Keratinocyte (primary cell): ENCODE measurements around the gene MAOA. TPM values are rescaled to one million over a fixed set of nuclear protein-coding genes. Genes with fewer than 3 reads are reported as not detected.

Experiments
- DNase-seq: peaks from one replicate; pipeline ENCODE4 v3.0.0-alpha.2; 2011; ENCODE audit warnings: low read depth, missing footprints, low spot score
- FAIRE-seq: peaks from 2 replicates; lab custom pipeline; 2011; peaks lifted over from hg19 to GRCh38; lab: Jason Lieb, UNC
- H2AFZ ChIP-seq: 2 replicates; pipeline ENCODE4 v1.6.0; 2012; ENCODE audit warnings: low read length, control low read depth, inconsistent platforms; ENCODE audit not compliant: control insufficient read depth
- H3K27ac ChIP-seq: 2 replicates; pipeline ENCODE4 v1.5.1; 2011; ENCODE audit warnings: low read length; ENCODE audit not compliant: control insufficient read depth, insufficient read depth
- H3K27me3 ChIP-seq: 3 replicates; pipeline ENCODE4 v1.6.0; 2011; ENCODE audit warnings: low read length; ENCODE audit not compliant: control insufficient read depth, insufficient read depth; ENCODE audit errors: extremely low read depth
- H3K36me3 ChIP-seq, 2 experiments: 2 replicates in 1 of 2; 3 replicates in 1 of 2; pipeline ENCODE4 v1.5.1; 2011; ENCODE audit warnings: low read length in 2 of 2, mild to moderate bottlenecking in 1 of 2; ENCODE audit not compliant: control insufficient read depth in 2 of 2, insufficient read depth in 2 of 2; ENCODE audit errors: extremely low read depth in 1 of 2
- H3K4me1 ChIP-seq: 3 replicates; pipeline ENCODE4 v1.5.1; 2011; ENCODE audit warnings: low read length; ENCODE audit not compliant: control insufficient read depth, insufficient read depth; ENCODE audit errors: extremely low read depth
- H3K4me2 ChIP-seq: 3 replicates; pipeline ENCODE4 v1.6.0; 2011; ENCODE audit warnings: low read depth, low read length; ENCODE audit not compliant: control insufficient read depth, insufficient read depth; ENCODE audit errors: extremely low read depth
- H3K4me3 ChIP-seq, 3 experiments: fragments of 200-600 bp in 1 of 3; sonication (generic) in 1 of 3; 2 replicates in 2 of 3; 3 replicates in 1 of 3; pipeline ENCODE4 v1.5.1; 2011 to 2016; ENCODE audit warnings: low read length in 3 of 3, mild to moderate bottlenecking in 3 of 3, control low read depth in 2 of 3, inconsistent platforms in 1 of 3, low read depth in 1 of 3, mixed read lengths in 1 of 3, mixed run types in 1 of 3, moderate library complexity in 1 of 3; ENCODE audit not compliant: control insufficient read depth in 2 of 3, insufficient read depth in 2 of 3; ENCODE audit errors: extremely low read depth in 1 of 3
- H3K79me2 ChIP-seq: 2 replicates; pipeline ENCODE4 v1.6.0; 2012; ENCODE audit warnings: low read length; ENCODE audit not compliant: control insufficient read depth, insufficient read depth
- H3K9ac ChIP-seq: 3 replicates; pipeline ENCODE4 v1.6.0; 2011; ENCODE audit warnings: low read length; ENCODE audit not compliant: control insufficient read depth, insufficient read depth; ENCODE audit errors: extremely low read depth
- H3K9me1 ChIP-seq: 3 replicates; pipeline ENCODE4 v1.6.0; 2011; ENCODE audit warnings: low read length; ENCODE audit not compliant: control insufficient read depth, insufficient read depth; ENCODE audit errors: extremely low read depth
- H3K9me3 ChIP-seq: 2 replicates; pipeline ENCODE4 v1.5.1; 2012; ENCODE audit warnings: low read depth, low read length; ENCODE audit not compliant: control insufficient read depth
- H4K20me1 ChIP-seq: 3 replicates; pipeline ENCODE4 v1.6.0; 2011; ENCODE audit warnings: low read length; ENCODE audit not compliant: control insufficient read depth, insufficient read depth; ENCODE audit errors: extremely low read depth
- EZH2 ChIP-seq: IDR thresholded peaks from one replicate; pipeline ENCODE4 v1.6.1; 2012; ENCODE audit warnings: inconsistent platforms, mild to moderate bottlenecking, low read length, moderate library complexity
- dilution Hi-C: fragments of 300-500 bp; cut with MboI; formaldehyde crosslinking; loops from one replicate; pipeline ENCODE4 v1.7.0; 2020; ENCODE audit warnings: low sequenced_read_pairs; ENCODE audit not compliant: extremely low pct_ligation_motif_present
- polyA minus RNA-seq, 3 experiments: library from RNA; depleted of rRNA, polyadenylated mRNA; stranded (reverse); fragments of >200 nt; gene quantifications; 1 replicate in 1 of 3; 2 replicates in 1 of 3; 3 replicates in 1 of 3; pipeline ENCODE4 v1.2.3, GENCODE V29; 2011
- polyA plus RNA-seq, 5 experiments: library from polyadenylated mRNA; depleted of rRNA in 3 of 5; stranded (reverse) in 3 of 5; stranded (forward) in 1 of 5; unstranded in 1 of 5; fragments of >200 nt; gene quantifications; 1 replicate in 1 of 5; 2 replicates in 3 of 5; 3 replicates in 1 of 5; pipeline versions ENCODE4 v1.2.1 to v1.2.3, GENCODE V29; 2011 to 2012; ENCODE audit warnings: missing spikeins in 2 of 5, low read depth in 1 of 5, low replicate concordance in 1 of 5
- TF ChIP-seq, protein P1 (sequence below), 3 experiments: IDR thresholded peaks in 1 of 3; conservative IDR thresholded peaks in 1 of 3; optimal IDR thresholded peaks in 1 of 3; 2 replicates in 2 of 3; 3 replicates in 1 of 3; pipeline versions ENCODE3 to v1.5.1; 2011; ENCODE audit warnings: low read length in 3 of 3, mild to moderate bottlenecking in 3 of 3, moderate library complexity in 2 of 3, control low read depth in 1 of 3, inconsistent platforms in 1 of 3; ENCODE audit not compliant: insufficient read depth in 2 of 3; ENCODE audit errors: extremely low read depth in 1 of 3

The MAOA gene
- polyA plus RNA-seq (49.4 to 69.7 TPM (median 63.2 TPM) in 3 replicates), polyA minus RNA-seq (24.3 to 113 TPM (median 89.0 TPM) in 3 replicates)
- 37.8 TPM for polyA plus RNA-seq (2011; ENCODE audit: low read depth)
- polyA plus RNA-seq (2011; cell fraction: cytosol; rRNA removed) = 50.1 and 74.1 TPM in 2 replicates
- 49.4 and 56.3 TPM in 2 replicates for polyA plus RNA-seq (2011; cell fraction: nucleus; rRNA removed)
- polyA plus RNA-seq (2012; ENCODE audit: low replicate concordance) = 40.7 and 57.5 TPM in 2 replicates
- 54.1 TPM for polyA minus RNA-seq (2011; cell fraction: cytosol; rRNA and poly(A)+ RNA removed)
- 32.5 and 63.0 TPM in 2 replicates for polyA minus RNA-seq (2011; cell fraction: nucleus; rRNA and poly(A)+ RNA removed)

DNA sequence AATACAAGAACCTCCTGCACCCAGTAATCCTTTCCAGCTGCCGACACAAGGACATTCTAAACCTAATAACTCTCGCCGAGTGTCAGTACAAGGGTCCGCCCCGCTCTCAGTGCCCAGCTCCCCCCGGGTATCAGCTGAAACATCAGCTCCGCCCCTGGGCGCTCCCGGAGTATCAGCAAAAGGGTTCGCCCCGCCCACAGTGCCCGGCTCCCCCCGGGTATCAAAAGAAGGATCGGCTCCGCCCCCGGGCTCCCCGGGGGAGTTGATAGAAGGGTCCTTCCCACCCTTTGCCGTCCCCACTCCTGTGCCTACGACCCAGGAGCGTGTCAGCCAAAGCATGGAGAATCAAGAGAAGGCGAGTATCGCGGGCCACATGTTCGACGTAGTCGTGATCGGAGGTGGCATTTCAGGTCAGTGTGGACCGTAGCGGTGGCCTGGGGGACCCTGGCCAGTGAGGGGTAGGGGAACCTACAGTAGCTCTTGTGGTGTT, at the start of gene MAOA:
MAOA (plus strand) TSS at position 295 of the 490 bp plus-strand sequence; CDS start at position 338, 43 bp downstream.
- Histone ChIP-seq H3K79me2 (peaks cover 28% of the 10 kb centered on the region), H3K27me3 (no peaks in the 10 kb centered on the region), H3K36me3 (no peaks in the 10 kb centered on the region), H3K9me1 (no peaks in the 10 kb centered on the region), H4K20me1 (no peaks in the 10 kb centered on the region), H3K9me3 (no peaks in the 10 kb centered on the region), H3K9ac (peak within 1 kb of the TSS; percentile 90), H3K4me3 (peak within 1 kb of the TSS; percentile 59 to 81 (median 74)), H2AFZ (peak within 1 kb of the TSS; percentile 77), H3K27ac (peak within 1 kb of the TSS; percentile 90), H3K4me2 (peak within 1 kb of the TSS; percentile 93), H3K4me1 (peaks cover 6% of the 10 kb centered on the region)
- FAIRE-seq (no peak), DNase-seq (no peak)
- dilution Hi-C loops = no loop called here
- TF ChIP-seq, protein P1, sequence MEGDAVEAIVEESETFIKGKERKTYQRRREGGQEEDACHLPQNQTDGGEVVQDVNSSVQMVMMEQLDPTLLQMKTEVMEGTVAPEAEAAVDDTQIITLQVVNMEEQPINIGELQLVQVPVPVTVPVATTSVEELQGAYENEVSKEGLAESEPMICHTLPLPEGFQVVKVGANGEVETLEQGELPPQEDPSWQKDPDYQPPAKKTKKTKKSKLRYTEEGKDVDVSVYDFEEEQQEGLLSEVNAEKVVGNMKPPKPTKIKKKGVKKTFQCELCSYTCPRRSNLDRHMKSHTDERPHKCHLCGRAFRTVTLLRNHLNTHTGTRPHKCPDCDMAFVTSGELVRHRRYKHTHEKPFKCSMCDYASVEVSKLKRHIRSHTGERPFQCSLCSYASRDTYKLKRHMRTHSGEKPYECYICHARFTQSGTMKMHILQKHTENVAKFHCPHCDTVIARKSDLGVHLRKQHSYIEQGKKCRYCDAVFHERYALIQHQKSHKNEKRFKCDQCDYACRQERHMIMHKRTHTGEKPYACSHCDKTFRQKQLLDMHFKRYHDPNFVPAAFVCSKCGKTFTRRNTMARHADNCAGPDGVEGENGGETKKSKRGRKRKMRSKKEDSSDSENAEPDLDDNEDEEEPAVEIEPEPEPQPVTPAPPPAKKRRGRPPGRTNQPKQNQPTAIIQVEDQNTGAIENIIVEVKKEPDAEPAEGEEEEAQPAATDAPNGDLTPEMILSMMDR (optimal IDR thresholded peaks at IDR 0.05 in 1 of 3, IDR thresholded peaks at IDR 0.05 in 1 of 3, conservative IDR thresholded peaks at IDR 0.05 in 1 of 3; ENCODE audit: extremely low read depth in 1 of 3, insufficient read depth in 2 of 3, low read length in 3 of 3) = no peak
- no peak for TF ChIP-seq EZH2

GRCh38 chrX:43612400-43612799, 43.7 kb upstream of the MAOA start:
- H3K9me3 ChIP-seq = no peaks in the 10 kb centered on the region
- TF ChIP-seq, protein P1 (optimal IDR thresholded peaks at IDR 0.05 in 1 of 3, IDR thresholded peaks at IDR 0.05 in 1 of 3, conservative IDR thresholded peaks at IDR 0.05 in 1 of 3; ENCODE audit: extremely low read depth in 1 of 3, insufficient read depth in 2 of 3, low read length in 3 of 3) = no peak
- TF ChIP-seq EZH2 = no peak
- DNase-seq = no peak
- H2AFZ ChIP-seq = no peak overlapping the region
- H3K4me3 ChIP-seq = no peak overlapping the region
- H3K9ac ChIP-seq = no peak overlapping the region
- no peaks in the 10 kb centered on the region for H3K27me3 ChIP-seq
- no peak overlapping the region for H3K27ac ChIP-seq
- H3K4me2 ChIP-seq = no peak overlapping the region
- FAIRE-seq = no peak
- peaks cover 7% of the 10 kb centered on the region for H3K4me1 ChIP-seq
- H3K9me1 ChIP-seq = no peaks in the 10 kb centered on the region
- no peaks in the 10 kb centered on the region for H4K20me1 ChIP-seq
- H3K36me3 ChIP-seq = no peaks in the 10 kb centered on the region
- no peaks in the 10 kb centered on the region for H3K79me2 ChIP-seq
- dilution Hi-C loops = no loop called here
